Keratinocyte (primary cell): ENCODE measurements around the gene KCNB1. TPM values are rescaled to one million over a fixed set of nuclear protein-coding genes. Genes with fewer than 3 reads are reported as not detected.

Experiments
- DNase-seq: peaks from one replicate; pipeline ENCODE4 v3.0.0-alpha.2; 2011; ENCODE audit warnings: low read depth, missing footprints, low spot score
- FAIRE-seq: peaks from 2 replicates; lab custom pipeline; 2011; peaks lifted over from hg19 to GRCh38; lab: Jason Lieb, UNC
- H2AFZ ChIP-seq: 2 replicates; pipeline ENCODE4 v1.6.0; 2012; ENCODE audit warnings: low read length, control low read depth, inconsistent platforms; ENCODE audit not compliant: control insufficient read depth
- H3K27ac ChIP-seq: 2 replicates; pipeline ENCODE4 v1.5.1; 2011; ENCODE audit warnings: low read length; ENCODE audit not compliant: control insufficient read depth, insufficient read depth
- H3K27me3 ChIP-seq: 3 replicates; pipeline ENCODE4 v1.6.0; 2011; ENCODE audit warnings: low read length; ENCODE audit not compliant: control insufficient read depth, insufficient read depth; ENCODE audit errors: extremely low read depth
- H3K36me3 ChIP-seq, 2 experiments: 2 replicates in 1 of 2; 3 replicates in 1 of 2; pipeline ENCODE4 v1.5.1; 2011; ENCODE audit warnings: low read length in 2 of 2, mild to moderate bottlenecking in 1 of 2; ENCODE audit not compliant: control insufficient read depth in 2 of 2, insufficient read depth in 2 of 2; ENCODE audit errors: extremely low read depth in 1 of 2
- H3K4me1 ChIP-seq: 3 replicates; pipeline ENCODE4 v1.5.1; 2011; ENCODE audit warnings: low read length; ENCODE audit not compliant: control insufficient read depth, insufficient read depth; ENCODE audit errors: extremely low read depth
- H3K4me2 ChIP-seq: 3 replicates; pipeline ENCODE4 v1.6.0; 2011; ENCODE audit warnings: low read depth, low read length; ENCODE audit not compliant: control insufficient read depth, insufficient read depth; ENCODE audit errors: extremely low read depth
- H3K4me3 ChIP-seq, 3 experiments: fragments of 200-600 bp in 1 of 3; sonication (generic) in 1 of 3; 2 replicates in 2 of 3; 3 replicates in 1 of 3; pipeline ENCODE4 v1.5.1; 2011 to 2016; ENCODE audit warnings: low read length in 3 of 3, mild to moderate bottlenecking in 3 of 3, control low read depth in 2 of 3, inconsistent platforms in 1 of 3, low read depth in 1 of 3, mixed read lengths in 1 of 3, mixed run types in 1 of 3, moderate library complexity in 1 of 3; ENCODE audit not compliant: control insufficient read depth in 2 of 3, insufficient read depth in 2 of 3; ENCODE audit errors: extremely low read depth in 1 of 3
- H3K79me2 ChIP-seq: 2 replicates; pipeline ENCODE4 v1.6.0; 2012; ENCODE audit warnings: low read length; ENCODE audit not compliant: control insufficient read depth, insufficient read depth
- H3K9ac ChIP-seq: 3 replicates; pipeline ENCODE4 v1.6.0; 2011; ENCODE audit warnings: low read length; ENCODE audit not compliant: control insufficient read depth, insufficient read depth; ENCODE audit errors: extremely low read depth
- H3K9me1 ChIP-seq: 3 replicates; pipeline ENCODE4 v1.6.0; 2011; ENCODE audit warnings: low read length; ENCODE audit not compliant: control insufficient read depth, insufficient read depth; ENCODE audit errors: extremely low read depth
- H3K9me3 ChIP-seq: 2 replicates; pipeline ENCODE4 v1.5.1; 2012; ENCODE audit warnings: low read depth, low read length; ENCODE audit not compliant: control insufficient read depth
- H4K20me1 ChIP-seq: 3 replicates; pipeline ENCODE4 v1.6.0; 2011; ENCODE audit warnings: low read length; ENCODE audit not compliant: control insufficient read depth, insufficient read depth; ENCODE audit errors: extremely low read depth
- CTCF ChIP-seq, 3 experiments: IDR thresholded peaks in 1 of 3; conservative IDR thresholded peaks in 1 of 3; optimal IDR thresholded peaks in 1 of 3; 2 replicates in 2 of 3; 3 replicates in 1 of 3; pipeline versions ENCODE3 to v1.5.1; 2011; ENCODE audit warnings: low read length in 3 of 3, mild to moderate bottlenecking in 3 of 3, moderate library complexity in 2 of 3, control low read depth in 1 of 3, inconsistent platforms in 1 of 3; ENCODE audit not compliant: insufficient read depth in 2 of 3; ENCODE audit errors: extremely low read depth in 1 of 3
- EZH2 ChIP-seq: IDR thresholded peaks from one replicate; pipeline ENCODE4 v1.6.1; 2012; ENCODE audit warnings: inconsistent platforms, mild to moderate bottlenecking, low read length, moderate library complexity
- dilution Hi-C: fragments of 300-500 bp; cut with MboI; formaldehyde crosslinking; loops from one replicate; pipeline ENCODE4 v1.7.0; 2020; ENCODE audit warnings: low sequenced_read_pairs; ENCODE audit not compliant: extremely low pct_ligation_motif_present
- polyA plus RNA-seq, 5 experiments: library from polyadenylated mRNA; depleted of rRNA in 3 of 5; stranded (reverse) in 3 of 5; stranded (forward) in 1 of 5; unstranded in 1 of 5; fragments of >200 nt; gene quantifications; 1 replicate in 1 of 5; 2 replicates in 3 of 5; 3 replicates in 1 of 5; pipeline versions ENCODE4 v1.2.1 to v1.2.3, GENCODE V29; 2011 to 2012; ENCODE audit warnings: missing spikeins in 2 of 5, low read depth in 1 of 5, low replicate concordance in 1 of 5

KCNB1 gene
- polyA plus RNA-seq, 1 donor (not counting 4 experiments of a cell fraction or from before 2014, with no cell fraction given), result not detected

- H3K4me1 ChIP-seq, result no peaks in the 10 kb centered on the region
- TF ChIP-seq EZH2, result no peak
- no peak for TF ChIP-seq CTCF (optimal IDR thresholded peaks at IDR 0.05 in 1 of 3, IDR thresholded peaks at IDR 0.05 in 1 of 3, conservative IDR thresholded peaks at IDR 0.05 in 1 of 3; ENCODE audit: extremely low read depth in 1 of 3, insufficient read depth in 2 of 3, low read length in 3 of 3)
- no peak overlapping the region for H3K27ac ChIP-seq
- no peaks in the 10 kb centered on the region for H4K20me1 ChIP-seq
- no peaks in the 10 kb centered on the region for H3K36me3 ChIP-seq
- no peak overlapping the region for H3K9ac ChIP-seq
- dilution Hi-C loops, result no loop called here
- H3K4me3 ChIP-seq, result no peak overlapping the region
- peaks cover 26% of the 10 kb centered on the region for H3K27me3 ChIP-seq
- no peak overlapping the region for H2AFZ ChIP-seq
- FAIRE-seq (no peak), DNase-seq (no peak)
- H3K9me1 ChIP-seq, result no peaks in the 10 kb centered on the region
- H3K4me2 ChIP-seq, result no peak overlapping the region
- no peaks in the 10 kb centered on the region for H3K9me3 ChIP-seq
- no peaks in the 10 kb centered on the region for H3K79me2 ChIP-seq
These were observed 37.9 kb downstream of the KCNB1 start for GRCh38 chr20:49444553-49444990.

DNA sequence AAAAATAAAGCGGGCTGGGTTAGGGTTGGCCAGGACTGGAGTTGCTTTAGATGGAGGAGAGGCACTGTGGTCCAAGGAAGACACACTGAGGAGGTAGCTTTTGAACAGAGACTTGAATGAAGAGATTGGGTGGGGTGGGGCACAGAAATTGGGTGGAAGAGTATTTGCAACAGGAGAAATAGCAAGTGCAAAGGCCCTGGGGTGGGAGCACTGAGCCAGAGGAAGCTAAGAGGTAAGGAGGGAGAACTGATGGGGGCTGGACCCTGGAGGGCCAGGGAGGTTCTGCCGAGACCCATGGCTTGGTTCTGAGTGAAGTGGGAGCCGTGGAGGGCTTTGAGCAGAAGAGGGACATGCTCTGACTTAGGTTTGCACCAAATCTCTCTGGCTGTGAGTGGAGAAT, 45.4 kb downstream of the KCNB1 start:
- H3K27me3 ChIP-seq, result peaks cover 34% of the 10 kb centered on the region
- FAIRE-seq, result no peak
- H2AFZ ChIP-seq, result no peak overlapping the region
- no peak for DNase-seq
- no peaks in the 10 kb centered on the region for H3K36me3 ChIP-seq
- no peaks in the 10 kb centered on the region for H4K20me1 ChIP-seq
- dilution Hi-C loops, result no loop called here
- no peaks in the 10 kb centered on the region for H3K79me2 ChIP-seq
- TF ChIP-seq EZH2, result no peak
- TF ChIP-seq CTCF (optimal IDR thresholded peaks at IDR 0.05 in 1 of 3, IDR thresholded peaks at IDR 0.05 in 1 of 3, conservative IDR thresholded peaks at IDR 0.05 in 1 of 3; ENCODE audit: extremely low read depth in 1 of 3, insufficient read depth in 2 of 3, low read length in 3 of 3), result no peak
- H3K9ac ChIP-seq, result no peak overlapping the region
- no peak overlapping the region for H3K4me2 ChIP-seq
- no peak overlapping the region for H3K27ac ChIP-seq
- no peak overlapping the region for H3K4me3 ChIP-seq
- H3K4me1 ChIP-seq, result no peaks in the 10 kb centered on the region
- H3K9me1 ChIP-seq, result no peaks in the 10 kb centered on the region
- H3K9me3 ChIP-seq, result no peaks in the 10 kb centered on the region
